Mucosa of rectum (tissue), 2 donors: Measurements from ENCODE around the gene ATP2C2.
A peak's percentile ranks its signal among the peaks of the same experiment; 100 is the strongest.

Source experiments
- H3K27ac ChIP-seq, 2 donors: one replicate each; pipeline ENCODE4 v1.7.0; 2013; ENCODE audit warnings: inconsistent platforms in 2 of 2, low read depth in 2 of 2, low read length in 2 of 2
- H3K27me3 ChIP-seq, 2 donors: one replicate each; pipeline ENCODE4 v1.7.0; 2013; ENCODE audit warnings: low read length in 2 of 2; ENCODE audit not compliant: control insufficient read depth in 2 of 2, insufficient read depth in 2 of 2
- H3K36me3 ChIP-seq, 2 donors: one replicate each; pipeline ENCODE4 v1.7.0; 2013; ENCODE audit warnings: low read length in 2 of 2; ENCODE audit not compliant: control insufficient read depth in 2 of 2, insufficient read depth in 2 of 2
- H3K4me1 ChIP-seq, 2 donors: one replicate each; pipeline ENCODE4 v1.7.0; 2013; ENCODE audit warnings: low read length in 2 of 2, mild to moderate bottlenecking in 1 of 2; ENCODE audit not compliant: control insufficient read depth in 2 of 2, insufficient read depth in 2 of 2
- H3K4me3 ChIP-seq, 2 donors: one replicate each; pipeline ENCODE4 v1.7.0; 2013; ENCODE audit warnings: low read length in 2 of 2
- H3K9ac ChIP-seq, 2 donors: one replicate each; pipeline ENCODE4 v1.7.0; 2013; ENCODE audit warnings: low read length in 2 of 2, low read depth in 1 of 2, mild to moderate bottlenecking in 1 of 2
- H3K9me3 ChIP-seq, 2 donors: one replicate each; pipeline ENCODE4 v1.7.0; 2013; ENCODE audit warnings: low read length in 2 of 2; ENCODE audit not compliant: control insufficient read depth in 2 of 2
- donor health status: healthy.
- donor health status: Normal muscosa, but diverticular disease.

Gene ATP2C2

GRCh38 chr16:84378099-84378498, 9.8 kb downstream of the ATP2C2 start:
- H3K36me3 ChIP-seq = peaks cover 3% of the 10 kb centered on the region in 2 donors
- H3K4me3 ChIP-seq = no peak overlapping the region
- peaks cover 0 to 20% of the 10 kb centered on the region in 2 donors for H3K4me1 ChIP-seq
- no peak overlapping the region for H3K9ac ChIP-seq
- no peak overlapping the region for H3K27ac ChIP-seq
- H3K27me3 ChIP-seq = no peaks in the 10 kb centered on the region
- no peaks in the 10 kb centered on the region for H3K9me3 ChIP-seq

DNA sequence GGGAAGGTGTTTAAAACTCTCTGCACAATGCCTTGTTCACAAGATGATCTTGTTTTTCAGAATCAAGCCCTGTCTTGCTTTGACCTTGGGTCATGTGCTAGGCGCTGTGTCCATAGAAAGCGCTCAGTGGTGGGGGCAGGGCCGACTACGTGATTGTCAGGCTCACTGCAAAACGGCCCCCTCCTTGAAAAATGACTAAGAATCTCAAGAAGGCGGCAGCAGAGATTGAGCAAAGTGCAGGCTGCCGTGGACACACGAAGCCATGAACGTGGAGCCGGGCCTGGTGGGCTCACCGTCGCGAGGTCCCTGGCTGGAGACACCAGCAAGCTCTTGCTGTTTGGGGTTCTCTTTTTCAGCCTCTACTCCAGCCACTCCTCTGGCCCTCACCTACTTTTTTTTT, 10.2 kb downstream of the ATP2C2 start:
- Histone ChIP-seq H3K9ac (no peak overlapping the region), H3K4me1 (peaks cover 0 to 18% of the 10 kb centered on the region in 2 donors), H3K27me3 (no peaks in the 10 kb centered on the region), H3K9me3 (no peaks in the 10 kb centered on the region), H3K36me3 (peaks cover 3% of the 10 kb centered on the region in 2 donors), H3K4me3 (no peak overlapping the region), H3K27ac (no peak overlapping the region)

DNA sequence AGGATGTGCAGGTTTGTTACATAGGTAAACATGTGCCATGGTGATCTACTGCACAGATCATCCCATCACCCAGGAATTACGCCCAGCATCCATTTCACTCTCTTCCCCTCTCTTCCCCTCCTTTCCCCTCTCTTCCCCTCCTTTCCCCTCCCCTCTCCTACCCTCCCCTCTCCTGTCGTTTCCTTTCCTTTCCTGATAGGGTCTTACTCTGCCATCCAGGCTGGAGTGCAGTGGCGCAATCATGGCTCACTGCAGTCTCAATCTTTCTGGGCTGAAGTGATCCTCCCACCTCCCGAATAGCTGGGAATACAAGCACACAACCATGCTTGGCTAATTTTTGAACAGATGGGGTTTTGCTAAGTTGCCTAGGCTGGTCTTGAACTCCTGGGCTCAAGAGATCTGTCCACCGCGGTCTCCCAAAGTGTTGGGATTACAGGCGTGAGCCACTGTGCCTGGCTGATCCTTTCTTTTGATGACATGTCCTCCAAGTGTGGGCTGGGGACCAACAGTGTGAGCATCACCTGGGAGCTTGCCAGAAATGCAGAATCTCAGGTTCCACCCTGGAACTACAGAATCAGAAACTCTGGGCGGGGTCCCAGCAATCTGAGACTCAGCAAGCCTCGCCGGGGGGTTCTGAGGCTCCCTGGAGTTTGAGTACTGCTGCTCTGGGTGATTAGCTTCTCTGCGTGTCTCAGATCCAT, 10.8 kb downstream of the ATP2C2 start:
- H3K36me3 ChIP-seq = peaks cover 3% of the 10 kb centered on the region in 2 donors
- no peak overlapping the region for H3K9ac ChIP-seq
- peaks cover 0 to 18% of the 10 kb centered on the region in 2 donors for H3K4me1 ChIP-seq
- no peaks in the 10 kb centered on the region for H3K27me3 ChIP-seq
- H3K4me3 ChIP-seq = no peak overlapping the region
- H3K9me3 ChIP-seq = no peaks in the 10 kb centered on the region
- peak overlapping the region in 1 of 2 donors; percentile 32 for H3K27ac ChIP-seq

GRCh38 chr16:84379709-84380362, 11.5 kb downstream of the ATP2C2 start:
- Histone ChIP-seq H3K4me3 (no peak overlapping the region), H3K4me1 (peaks cover 0 to 18% of the 10 kb centered on the region in 2 donors), H3K27ac (peak overlapping the region in 1 of 2 donors; percentile 22), H3K27me3 (no peaks in the 10 kb centered on the region), H3K9ac (no peak overlapping the region), H3K36me3 (peaks cover 3% of the 10 kb centered on the region in 2 donors), H3K9me3 (no peaks in the 10 kb centered on the region)

- Histone ChIP-seq H3K36me3 (peaks cover 6% of the 10 kb centered on the region in 2 donors), H3K27ac (peak overlapping the region; percentile 6 to 22), H3K9ac (no peak overlapping the region), H3K4me1 (peaks cover 0 to 18% of the 10 kb centered on the region in 2 donors), H3K27me3 (no peaks in the 10 kb centered on the region), H3K9me3 (no peaks in the 10 kb centered on the region), H3K4me3 (no peak overlapping the region)
Measured at GRCh38 chr16:84380405-84380804, 12.1 kb downstream of the ATP2C2 start.

DNA sequence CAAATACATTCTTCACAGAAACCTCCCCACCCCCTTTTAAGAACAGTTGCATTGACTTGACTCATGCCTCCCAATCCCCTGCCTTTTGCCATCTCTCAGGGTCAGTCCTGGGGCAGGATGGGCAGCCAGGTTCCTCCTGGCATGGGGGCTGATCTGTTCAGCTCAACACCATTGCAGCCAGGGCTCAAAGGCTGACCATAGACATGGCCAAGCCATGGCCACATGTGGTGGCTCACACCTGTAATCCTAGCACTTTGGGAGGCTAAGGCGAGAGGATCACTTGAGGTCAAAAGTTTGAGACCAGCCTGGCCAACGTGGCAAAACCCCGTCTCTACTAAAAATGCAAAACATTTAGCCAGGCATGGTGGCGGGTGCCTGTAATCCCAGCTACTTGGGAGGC, 14.1 kb downstream of the ATP2C2 start:
- H3K27me3 ChIP-seq = no peaks in the 10 kb centered on the region
- no peaks in the 10 kb centered on the region for H3K9me3 ChIP-seq
- H3K36me3 ChIP-seq = peaks cover 6 to 10% of the 10 kb centered on the region in 2 donors
- H3K27ac ChIP-seq = no peak overlapping the region
- H3K9ac ChIP-seq = no peak overlapping the region
- H3K4me1 ChIP-seq = peaks cover 0 to 18% of the 10 kb centered on the region in 2 donors
- H3K4me3 ChIP-seq = no peak overlapping the region

DNA sequence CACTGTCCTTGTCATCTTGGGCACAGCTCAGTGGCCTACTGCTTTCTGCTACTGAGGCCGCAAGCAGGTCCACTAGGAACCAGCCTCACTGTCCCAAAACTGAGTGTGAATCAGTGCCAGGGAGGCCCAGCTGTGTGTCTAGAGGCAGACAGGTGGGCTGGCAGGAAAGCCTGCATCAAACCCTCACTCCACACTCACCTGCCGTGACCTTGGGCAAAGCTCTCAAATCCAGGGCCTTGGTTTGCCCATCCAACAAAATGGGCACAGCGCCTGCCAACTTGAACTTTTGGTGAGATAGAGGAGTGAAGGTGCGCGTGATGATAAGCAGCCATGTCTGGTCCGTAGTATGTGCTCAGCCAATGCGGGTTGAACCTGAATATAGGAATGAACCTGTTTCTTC, 14.8 kb downstream of the ATP2C2 start:
- Histone ChIP-seq H3K27me3 (no peaks in the 10 kb centered on the region), H3K27ac (no peak overlapping the region), H3K36me3 (peaks cover 6 to 10% of the 10 kb centered on the region in 2 donors), H3K4me1 (peaks cover 0 to 16% of the 10 kb centered on the region in 2 donors), H3K9me3 (no peaks in the 10 kb centered on the region), H3K9ac (no peak overlapping the region), H3K4me3 (no peak overlapping the region)

DNA sequence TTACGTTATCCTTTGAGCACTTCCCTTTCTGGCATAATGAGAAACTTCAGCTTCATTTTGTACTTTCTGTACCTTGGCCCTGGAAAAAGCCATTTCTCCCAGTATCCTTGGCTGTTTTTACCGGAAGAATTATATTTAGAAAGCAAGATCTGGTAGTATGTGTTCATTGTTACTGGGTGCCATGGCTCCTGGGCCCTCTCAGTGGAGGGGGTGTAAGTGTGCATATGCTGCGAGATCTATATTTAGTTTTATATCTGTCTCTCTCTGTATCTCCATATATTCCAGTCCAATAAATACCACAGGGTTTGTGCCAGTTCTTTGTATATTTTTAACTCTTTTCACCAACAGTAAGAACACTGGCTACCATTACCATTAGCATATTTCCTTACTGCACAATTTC, 17.7 kb downstream of the ATP2C2 start:
- H3K27me3 ChIP-seq = no peaks in the 10 kb centered on the region
- peaks cover 6 to 10% of the 10 kb centered on the region in 2 donors for H3K36me3 ChIP-seq
- no peak overlapping the region for H3K4me3 ChIP-seq

DNA sequence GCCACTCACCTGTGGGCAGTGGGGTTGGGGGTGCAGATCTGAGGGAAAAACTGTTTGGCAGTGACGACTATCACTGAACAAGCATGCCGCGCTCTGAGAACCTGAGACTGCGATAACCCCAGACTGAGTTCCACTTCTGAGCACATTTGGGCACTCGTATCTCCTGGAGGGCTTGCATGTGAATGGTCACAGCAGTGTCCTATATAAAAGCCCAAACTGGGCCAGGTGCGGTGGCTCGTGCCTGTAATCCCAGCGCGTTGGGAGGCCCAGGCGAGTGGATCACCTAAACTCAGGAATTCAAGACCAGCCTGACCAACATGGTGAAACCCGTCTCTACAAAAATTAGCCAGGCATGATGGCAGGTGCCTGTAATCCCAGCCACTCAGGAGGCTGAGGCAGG, 18.7 kb downstream of the ATP2C2 start:
- Histone ChIP-seq H3K27me3 (no peaks in the 10 kb centered on the region), H3K36me3 (peaks cover 6 to 10% of the 10 kb centered on the region in 2 donors), H3K27ac (no peak overlapping the region)

More for the DNA sequence above, 17.7 kb downstream of the ATP2C2 start:
- Histone ChIP-seq H3K27ac (no peak overlapping the region), H3K9ac (no peak overlapping the region), H3K9me3 (no peaks in the 10 kb centered on the region), H3K4me1 (peaks cover 0 to 2% of the 10 kb centered on the region in 2 donors)

GRCh38 chr16:84390131-84390785, 21.9 kb downstream of the ATP2C2 start:
- H3K9ac ChIP-seq = no peak overlapping the region
- H3K4me3 ChIP-seq = no peak overlapping the region
- no peaks in the 10 kb centered on the region for H3K27me3 ChIP-seq
- peaks cover 0 to 2% of the 10 kb centered on the region in 2 donors for H3K4me1 ChIP-seq
- H3K36me3 ChIP-seq = peaks cover 7 to 9% of the 10 kb centered on the region in 2 donors
- H3K27ac ChIP-seq = no peak overlapping the region
- H3K9me3 ChIP-seq = no peaks in the 10 kb centered on the region

More for the DNA sequence above, 18.7 kb downstream of the ATP2C2 start:
- H3K4me3 ChIP-seq = no peak overlapping the region
- no peak overlapping the region for H3K9ac ChIP-seq
- no peaks in the 10 kb centered on the region for H3K9me3 ChIP-seq
- H3K4me1 ChIP-seq = peaks cover 0 to 2% of the 10 kb centered on the region in 2 donors
